ENCODE measurements around the gene RAI14.
"Not testable (repeated sequence)": the region's sequence is repeated elsewhere in the genome, so short reads cannot be mapped to it uniquely, and the experiment has no call there.

The RAI14 gene

DNA sequence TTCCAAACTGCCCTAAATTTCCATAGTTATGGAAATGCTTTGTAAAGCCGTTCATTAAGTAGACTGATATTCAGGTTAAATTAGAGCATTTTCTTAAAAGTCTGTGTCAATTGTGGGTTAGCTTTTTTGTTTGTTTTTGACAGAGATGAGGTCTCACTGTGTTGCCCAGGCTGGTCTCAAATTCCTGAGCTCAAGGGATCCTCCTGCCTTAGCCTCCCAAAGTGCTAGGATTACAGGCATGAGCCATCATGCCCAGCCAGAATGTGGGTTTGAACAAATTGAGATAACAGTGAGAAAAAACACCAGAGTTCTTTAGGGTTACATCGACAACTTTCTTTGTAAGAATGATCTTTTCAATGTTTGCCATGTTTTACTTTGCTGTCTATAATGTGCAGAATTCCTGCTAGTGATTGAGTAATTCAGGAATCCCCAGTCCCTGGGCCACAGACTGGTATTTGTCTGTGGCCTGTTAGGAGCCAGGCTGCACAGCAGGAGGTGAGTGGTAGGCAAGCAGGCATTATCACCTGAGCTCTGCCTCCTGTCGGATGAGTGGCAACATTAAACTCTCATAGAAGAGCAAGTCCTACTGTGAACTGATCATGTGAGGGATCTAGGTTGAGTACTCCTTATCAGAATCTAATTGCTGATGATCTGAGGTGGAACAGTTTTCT is 80.5 kb downstream of the RAI14 start:
- no peak for DNase-seq

DNA sequence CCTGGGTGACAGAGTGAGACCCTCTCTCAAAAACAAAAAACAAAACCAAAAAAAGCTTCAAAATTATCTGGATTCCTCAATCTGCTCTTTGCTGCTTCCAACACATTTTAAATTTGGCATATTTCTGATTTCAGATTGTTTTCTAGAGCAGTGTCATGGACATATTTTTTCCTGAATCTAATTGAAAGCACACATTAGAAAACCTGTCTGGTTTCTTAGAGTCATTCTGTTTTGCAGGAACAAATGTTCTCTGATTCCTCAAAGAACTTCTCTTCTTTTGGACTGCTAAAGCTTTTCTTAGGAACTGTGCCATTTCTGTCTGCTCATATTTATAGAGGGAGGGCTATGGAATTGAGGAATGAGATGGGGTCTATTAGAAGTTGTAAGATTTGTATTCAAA is 81.6 kb downstream of the RAI14 start:
- DNase-seq: no peak

DNA sequence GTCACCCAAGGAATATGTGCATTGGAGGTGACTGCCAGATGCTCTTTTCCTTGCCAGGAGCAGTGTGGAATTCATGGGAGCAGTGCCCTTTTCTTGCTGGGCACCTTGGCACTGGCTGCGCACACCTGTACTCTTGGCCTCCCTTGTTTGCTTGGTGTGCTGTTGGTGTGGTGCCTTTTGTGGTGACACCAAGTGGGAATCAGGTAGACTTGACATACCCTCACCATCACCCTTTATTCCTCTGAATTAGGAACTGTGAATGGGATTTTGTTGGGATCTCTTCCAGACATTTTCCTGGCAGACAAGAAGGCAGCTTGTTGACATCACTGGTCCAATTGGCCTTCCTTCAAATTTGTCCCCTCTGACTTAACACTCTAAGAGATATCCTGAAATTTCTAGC is 82.3 kb downstream of the RAI14 start:
- no peak for DNase-seq

DNA sequence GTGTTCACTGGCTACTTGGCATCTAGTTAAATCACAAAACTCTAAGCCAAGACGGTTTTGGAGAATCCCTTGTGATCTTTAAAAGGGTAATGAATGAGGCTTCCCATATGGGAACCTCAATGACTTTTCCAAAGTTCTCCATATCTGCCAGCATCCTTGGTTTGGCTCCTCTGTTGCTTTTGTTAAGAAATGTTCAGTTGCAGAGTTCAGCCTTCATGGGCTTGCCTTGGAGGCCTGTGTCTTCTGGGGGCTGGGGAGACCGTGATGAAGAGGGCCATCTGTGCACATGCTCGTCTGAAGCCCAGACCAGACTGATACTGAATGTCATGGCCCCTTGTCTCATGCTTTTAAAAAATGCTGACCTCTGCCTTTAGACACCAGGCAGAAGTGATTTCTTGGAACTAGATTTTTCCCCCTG is 84.3 kb downstream of the RAI14 start:
- no peak for DNase-seq

DNA sequence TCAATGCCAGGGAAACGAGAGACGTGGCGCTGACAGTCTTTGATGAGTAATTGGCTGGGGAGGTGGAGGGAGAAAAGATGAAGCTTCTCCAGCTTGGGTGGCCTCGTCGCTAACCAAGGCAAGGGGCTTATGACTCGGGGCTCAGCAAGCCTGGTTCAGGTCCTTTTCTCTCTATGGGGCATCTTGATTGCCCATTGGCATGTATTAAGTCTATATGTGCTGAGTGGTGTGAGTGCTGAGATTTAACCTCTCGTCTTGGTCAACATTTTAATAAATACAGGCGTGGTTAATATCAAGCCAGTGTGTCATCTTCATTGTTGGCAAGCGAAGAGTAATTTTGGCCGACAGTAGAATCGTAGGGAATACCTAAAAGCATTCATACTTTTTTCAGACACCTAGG is 85.9 kb downstream of the RAI14 start:
- no peak for DNase-seq

DNA sequence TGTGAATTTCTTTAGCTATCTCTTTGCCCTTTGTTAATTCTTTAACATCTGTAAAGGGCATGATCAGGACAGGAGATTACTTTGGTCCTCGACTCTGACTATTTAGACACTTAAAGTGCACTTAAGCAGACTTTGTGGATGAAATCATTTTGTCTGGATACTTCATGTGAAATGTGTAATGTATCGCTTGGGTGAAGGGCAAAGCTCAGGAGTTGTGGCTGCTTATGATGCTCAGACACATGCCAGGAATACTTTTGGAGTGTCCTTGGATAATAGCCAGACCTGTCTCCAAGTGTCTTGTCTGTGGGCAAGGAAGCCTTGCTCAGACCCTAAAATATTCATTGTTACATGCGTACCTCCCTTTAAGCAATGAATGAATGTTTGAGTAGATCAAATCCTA is 87.8 kb downstream of the RAI14 start:
- DNase-seq: no peak

DNA sequence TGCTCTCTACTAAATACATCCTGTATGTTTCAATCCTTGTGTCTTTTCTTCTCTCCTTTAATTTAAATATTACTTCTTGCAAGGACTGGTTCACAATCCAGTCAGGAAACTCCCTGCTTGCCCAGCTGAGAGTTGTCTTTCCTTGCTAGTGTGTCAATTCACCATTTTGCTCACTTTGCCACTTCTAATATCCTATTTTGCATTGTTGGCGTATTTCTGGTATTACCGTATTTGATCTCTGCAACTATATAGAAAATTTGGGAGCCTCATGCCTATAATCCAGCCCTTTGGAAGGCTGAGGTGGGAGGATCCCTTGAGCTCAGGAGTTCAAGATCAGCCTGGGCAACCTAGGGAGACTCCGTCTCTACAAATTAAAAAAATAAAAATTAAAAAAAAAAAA is 92.3 kb downstream of the RAI14 start:
- no peak for DNase-seq

DNA sequence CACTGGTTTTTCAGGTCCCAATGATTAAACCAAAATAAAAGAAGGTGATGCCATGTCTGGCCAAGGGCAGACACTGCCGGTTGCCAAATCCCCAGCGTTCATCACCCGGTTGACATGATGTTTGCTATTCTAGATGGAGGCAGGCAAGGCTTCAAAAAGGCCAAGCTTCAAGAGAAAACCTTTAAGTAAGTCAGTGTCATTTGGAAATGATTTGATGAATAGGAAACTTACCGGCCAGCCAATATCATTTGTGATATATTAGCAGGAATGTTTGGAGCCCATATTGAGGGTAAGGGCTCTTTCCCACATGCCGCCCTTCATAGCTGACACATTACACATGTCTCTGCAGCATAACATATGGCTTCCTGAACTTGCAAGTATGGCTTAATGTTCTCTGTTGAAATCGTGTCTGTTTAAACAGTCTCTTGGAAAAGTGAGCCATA is 93.3 kb downstream of the RAI14 start:
- DNase-seq: no peak

DNA sequence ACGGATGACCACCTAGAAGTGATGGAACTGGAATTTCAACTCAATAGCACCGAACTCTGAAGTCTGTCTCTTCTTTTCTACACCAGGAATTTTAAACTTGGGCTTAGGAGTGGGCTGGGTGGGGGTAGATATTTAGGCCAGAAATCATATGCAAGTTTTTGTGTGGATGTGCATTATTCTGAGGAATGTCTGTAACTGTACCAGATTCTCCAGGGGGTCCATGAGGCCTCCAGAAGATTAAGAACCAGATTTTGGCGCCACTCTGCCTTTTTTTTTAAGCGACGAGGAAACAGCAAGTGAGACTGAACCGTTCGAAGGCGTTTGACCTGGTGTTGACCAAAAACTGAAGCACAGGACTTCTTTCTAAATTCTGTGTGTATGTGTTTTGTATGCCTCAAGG is 94.1 kb downstream of the RAI14 start:
- no peak for DNase-seq

DNA sequence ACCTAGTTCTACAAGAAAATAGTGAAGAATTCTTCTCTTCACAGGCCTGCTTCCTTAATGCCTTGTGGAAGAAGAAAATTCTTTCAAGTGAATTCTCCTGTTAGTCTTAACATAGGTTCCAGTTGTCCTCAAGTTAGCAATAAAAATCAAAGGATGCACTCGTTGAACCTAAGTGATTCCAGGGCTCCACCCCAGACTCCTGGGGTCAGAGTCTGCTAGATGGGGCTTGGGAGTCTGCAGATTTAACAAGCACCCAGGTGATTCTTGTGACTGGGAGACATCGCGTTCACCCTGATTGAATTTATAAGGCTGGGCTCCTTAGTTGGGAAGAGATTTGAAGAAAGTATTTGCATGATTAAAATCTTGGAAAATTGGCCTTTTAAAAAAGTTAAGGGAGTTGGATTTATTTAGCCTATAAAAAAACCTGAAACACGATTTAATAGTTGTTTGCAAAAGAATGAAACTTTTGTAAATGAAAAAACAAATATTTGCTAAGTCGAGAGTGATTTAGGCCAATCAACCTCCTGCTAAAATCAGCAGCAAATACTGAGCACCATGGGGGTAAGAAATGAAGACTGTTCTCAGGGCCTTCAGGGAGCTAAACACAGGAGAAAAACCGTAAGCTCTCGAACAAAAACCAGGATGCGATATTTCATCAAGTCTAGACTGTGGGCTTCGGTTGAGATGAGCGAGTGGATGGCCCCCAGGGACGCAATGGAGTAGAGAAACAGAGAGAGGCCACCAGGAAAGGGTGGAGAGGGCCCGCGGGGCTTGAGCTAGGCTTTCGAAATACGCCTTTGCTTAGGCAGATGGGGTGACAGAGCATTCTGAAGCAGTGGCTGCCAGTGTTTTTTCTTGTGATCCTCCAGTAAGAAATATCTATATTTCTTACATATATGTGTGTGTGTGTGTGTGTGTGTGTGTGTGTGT is 95.9 kb downstream of the RAI14 start:
- DNase-seq: no peak

DNA sequence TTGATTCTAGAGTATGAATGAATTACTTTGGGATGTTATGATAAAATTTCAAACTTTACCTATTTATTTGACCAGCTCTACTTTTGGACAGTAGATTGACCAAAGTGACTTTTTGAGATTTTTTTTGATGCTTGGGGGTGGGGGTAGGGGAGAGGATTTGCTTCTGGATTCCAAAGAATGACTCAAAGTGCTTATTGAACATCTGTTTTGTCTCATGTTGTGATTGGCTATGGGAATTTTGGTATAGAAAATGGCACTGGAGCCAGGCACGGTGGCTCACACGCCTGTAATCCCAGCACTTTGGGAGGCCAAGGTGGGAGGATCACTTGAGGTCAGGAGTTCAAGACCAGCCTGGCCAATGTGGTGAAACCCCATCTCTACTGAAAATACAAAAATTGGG is 97.1 kb downstream of the RAI14 start:
- not testable (repeated sequence) for DNase-seq

DNA sequence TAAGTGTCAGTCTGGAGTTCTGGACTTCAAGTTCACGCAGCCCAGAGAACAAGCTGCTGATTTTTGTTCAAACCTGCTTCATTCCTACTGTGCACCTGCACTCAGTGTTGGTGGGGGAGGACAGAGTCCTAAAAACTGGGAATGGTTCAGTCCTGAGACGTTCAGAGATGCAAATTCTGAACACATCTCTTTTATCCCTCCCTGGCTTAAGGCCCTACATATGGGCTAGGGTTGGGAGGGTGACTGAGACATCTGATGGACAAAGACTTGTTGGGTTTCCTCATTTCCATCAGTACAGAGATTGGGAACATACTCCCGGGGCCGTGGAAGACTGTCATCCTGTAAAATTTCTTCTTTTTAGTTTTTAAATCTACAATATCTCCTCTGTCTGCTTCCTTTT is 99.8 kb downstream of the RAI14 start:
- DNase-seq: no peak

DNA sequence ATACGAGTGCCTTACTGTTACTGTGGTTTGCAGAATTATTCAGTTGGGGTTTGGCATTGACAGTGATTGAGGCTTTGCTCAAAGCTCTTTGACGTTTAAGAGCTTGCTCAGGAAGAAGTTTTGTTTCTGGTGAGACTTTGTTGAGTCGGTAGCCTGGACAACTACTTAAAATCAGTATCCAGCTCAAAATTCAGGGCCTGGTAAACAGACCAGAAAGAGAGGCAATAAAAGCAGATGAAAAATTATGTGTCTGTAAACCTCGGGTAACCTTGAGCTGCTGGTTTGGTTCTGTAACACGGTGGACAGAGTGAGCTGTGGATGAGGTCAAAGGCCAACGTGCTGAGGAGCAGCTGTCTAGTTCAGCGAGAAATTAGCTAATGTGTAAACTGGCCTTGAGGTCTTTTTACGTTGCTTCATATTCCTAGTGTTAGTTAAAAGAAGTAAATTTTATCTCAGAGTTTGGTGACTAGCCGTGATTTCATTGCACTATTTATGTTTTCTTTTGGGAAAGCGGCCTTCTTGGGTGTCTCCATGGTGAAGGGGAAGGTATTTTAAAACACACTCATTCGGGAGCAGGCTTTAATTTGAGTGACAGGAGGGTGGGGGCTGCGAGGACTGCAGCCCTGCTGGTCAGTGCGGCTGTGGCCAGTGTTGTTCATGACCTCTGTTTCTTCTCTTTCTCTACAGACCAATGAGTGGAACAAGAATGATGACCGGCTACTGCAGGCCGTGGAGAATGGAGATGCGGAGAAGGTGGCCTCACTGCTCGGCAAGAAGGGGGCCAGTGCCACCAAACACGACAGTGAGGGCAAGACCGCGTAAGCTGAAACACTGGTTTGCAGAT is 100.9 kb downstream of the RAI14 start:
- DNase-seq: no peak

DNA sequence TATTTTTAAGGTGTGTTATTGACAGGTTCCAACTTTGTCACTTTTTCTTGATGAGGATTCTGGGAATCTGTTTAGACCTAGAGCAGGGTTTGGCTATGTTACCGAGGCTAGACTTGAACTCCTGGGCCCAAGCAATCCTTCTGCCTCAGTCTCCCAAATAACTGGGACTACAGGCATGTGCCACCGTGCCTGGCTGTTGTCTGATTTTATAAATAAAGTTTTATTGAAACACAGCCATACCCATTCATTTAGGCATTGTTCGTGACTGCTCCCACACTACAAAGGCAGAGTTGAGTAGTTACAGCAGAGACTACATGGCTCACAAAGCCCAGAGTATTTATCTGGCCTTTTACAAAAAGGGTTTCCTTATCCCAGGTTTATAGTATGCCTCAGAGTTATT is 102.4 kb downstream of the RAI14 start:
- DNase-seq: no peak

DNA sequence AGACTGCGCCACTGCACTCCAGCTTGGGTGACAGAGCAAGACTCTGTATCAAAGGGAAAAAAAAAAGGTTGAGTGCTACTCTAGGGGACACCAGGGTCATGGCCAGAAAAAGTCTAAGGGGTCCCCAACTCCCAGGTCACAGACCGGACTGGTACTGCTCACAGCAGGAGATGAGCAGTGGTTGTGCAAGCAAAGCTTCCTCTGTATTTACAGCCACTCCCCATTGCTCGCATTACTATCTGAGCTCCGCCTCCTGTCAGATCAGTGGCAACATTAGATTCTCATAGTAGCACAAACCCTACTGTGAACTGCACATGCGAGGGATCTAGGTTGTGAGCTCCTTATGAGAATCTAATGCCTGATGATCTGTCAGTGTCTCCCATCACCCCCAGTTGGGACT is 103.1 kb downstream of the RAI14 start:
- not testable (repeated sequence) for DNase-seq

DNA sequence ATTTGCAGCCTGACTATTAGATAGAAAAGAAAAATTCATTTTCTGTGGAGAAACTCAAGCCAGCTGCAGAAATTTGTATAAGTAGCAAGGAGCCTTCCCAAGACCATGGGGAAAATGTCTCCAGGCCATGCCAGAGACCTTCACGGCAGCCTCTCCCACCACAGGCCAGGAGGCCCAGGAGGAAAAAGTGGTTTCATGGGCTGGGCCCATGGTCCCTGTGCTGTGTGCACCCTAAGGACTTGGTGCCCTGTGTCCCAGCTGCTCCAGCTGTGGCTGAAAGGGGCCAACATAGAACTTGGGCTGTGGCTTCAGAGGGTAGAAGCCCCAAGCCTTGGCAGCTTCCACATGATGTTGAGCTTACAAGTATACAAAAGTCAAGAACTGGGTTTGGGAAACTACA is 109.5 kb downstream of the RAI14 start:
- DNase-seq: no peak

DNA sequence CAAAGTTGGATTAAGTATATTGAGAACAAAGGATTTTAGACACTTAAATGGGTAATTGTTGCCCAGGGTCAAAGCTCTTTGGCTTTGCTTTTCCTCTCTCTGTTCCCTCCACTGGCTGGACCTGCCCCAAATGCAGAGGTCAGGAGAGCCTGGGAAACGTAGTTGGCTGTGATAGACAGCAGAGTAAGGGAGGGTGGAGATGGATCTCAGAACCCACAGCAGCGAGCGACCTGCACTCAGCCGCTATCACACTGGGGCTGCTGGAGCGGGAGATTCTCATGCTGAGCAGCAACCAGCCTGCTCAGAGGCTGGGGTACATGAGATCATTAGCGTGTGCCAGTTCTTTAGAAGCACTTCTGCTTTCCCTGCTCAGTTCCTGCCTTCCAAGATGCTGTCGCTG is 111.1 kb downstream of the RAI14 start:
- no peak for DNase-seq

DNA sequence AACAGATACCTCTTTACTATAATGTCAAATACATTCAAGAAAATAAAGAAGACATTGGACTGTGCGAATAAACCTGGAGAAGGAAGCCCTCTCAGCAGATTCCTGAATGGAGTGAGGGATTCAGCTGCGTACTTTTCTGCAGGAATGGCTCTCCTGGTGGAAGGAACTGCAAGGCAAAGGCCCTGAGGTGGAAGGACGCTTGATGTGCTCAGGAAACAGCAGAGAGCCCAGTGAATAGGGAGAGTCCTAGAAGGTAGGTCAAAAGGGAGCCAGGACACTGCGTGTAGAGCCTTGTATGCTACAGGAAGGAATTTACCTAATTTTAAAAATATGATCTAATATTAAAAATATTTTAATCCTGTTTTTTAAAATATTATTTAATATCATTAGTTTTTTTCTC is 114.4 kb downstream of the RAI14 start:
- DNase-seq: no peak

DNA sequence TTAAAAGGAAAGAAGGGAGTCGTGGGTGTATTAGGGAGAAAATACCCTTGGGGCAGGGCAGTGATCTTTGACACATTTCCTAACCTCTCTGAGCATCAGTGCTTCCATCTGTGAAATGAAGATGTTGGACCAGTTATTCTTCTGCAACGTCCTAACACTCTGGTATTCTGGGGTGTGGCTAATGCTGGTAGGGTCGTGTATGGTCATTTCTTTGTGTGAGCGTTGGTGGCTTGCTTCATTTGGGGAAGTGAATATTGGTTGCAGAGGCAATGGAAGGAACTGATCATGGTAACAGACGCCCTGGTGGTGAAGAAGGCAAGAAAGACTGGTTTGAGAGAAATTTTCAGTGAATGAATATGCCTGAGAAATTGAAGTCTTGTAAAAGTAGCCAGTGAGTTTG is 114.9 kb downstream of the RAI14 start:
- DNase-seq: no peak

DNA sequence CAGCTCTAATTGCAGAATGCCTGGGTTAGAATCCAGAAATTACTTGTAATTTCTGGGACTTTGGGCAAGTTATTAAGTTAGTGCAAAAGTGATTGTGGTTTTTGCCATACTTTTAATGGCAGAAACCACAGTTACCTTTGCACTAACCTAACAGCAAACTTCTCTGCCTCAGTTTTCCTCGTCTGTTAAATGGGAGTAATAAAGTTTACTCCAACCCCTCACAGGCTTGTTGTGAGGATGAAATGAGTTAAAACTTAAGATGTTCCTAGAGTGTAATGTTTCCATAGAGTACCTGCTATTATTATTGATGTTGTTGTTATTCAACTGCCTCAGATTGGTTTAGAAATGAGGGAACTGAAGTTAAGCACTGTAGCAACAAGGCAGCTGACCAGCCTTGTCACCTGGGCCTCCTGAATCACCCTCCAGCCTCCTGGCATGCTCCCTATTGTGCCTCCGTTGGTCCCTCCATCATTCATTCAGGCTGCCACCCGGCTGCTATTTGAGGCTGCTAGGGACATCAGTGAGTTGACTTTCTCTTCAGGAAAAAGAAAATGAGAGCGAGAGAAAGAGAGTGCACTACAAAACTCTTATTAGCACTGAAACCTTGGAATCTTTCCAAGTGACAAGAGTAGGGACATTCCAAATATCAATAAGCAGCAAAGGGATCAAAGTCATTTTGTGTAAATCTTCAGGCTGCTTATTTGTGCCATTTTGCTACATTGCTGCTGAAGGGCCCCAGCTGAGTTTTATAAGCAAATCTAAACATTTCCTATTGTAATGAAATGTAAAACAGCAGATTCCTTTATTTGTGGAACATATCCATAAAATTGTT is 116.4 kb downstream of the RAI14 start:
- no peak for DNase-seq

DNA sequence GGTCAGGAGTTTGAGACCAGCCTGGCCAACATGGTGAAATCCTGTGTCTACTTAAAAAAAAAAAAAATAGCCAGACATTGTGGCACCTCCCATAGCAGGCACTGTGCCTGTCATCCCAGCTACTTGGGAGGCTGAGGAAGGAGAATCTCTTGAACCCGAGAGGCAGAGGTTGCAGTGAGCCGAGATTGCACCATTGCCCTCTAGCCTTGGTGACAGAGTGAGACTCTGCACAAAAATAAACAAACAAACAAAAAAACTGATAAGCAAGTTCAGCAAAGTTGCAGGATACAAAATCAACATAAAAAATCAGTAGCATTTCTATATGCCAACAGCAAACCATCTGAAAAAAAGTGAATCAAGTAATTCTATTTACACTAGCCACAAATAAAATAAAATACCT is 118.0 kb downstream of the RAI14 start:
- no peak for DNase-seq

DNA sequence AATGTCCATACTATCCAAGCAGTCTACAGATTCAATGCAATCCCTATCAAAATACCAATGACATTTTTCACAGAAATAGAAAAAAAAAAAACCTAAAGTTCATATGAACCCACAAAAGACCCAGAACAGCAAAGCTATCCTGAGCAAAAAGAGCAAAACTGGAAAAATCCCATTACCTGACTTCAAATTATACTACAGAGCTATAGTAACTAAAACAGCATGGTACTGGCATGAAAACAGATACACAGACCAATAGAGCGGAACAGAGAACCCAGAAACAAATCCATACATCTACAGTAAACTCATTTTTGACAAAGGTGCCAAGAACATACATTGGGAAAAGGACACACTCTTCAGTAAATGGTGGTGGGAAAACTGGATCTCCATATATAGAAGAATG is 118.5 kb downstream of the RAI14 start:
- not testable (repeated sequence) for DNase-seq

DNA sequence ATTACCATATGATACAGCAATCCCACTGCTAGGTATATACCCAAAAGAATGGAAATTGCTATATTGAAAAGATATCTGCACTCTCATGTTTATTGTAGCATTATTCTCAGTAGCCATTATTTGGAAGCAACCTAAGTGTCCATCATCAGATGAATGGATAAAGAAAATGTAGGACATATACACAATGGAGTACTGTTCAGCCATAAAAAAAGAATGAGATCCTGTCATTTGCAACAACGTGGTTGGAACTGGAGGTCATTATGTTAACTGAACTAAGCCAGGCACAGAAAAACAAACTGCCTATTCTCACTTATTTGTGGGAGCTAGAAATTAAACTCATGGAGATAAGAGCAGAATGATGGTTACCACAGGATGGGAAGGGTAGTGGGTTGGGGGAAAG is 119.8 kb downstream of the RAI14 start:
- DNase-seq: no peak

All from activated CD4-positive, alpha-beta T cell treated with anti-CD3 and anti-CD28 coated beads, Interleukin-2, Interleukin-6, amounts not matched to agents 100 ng/mL and 50 ng/mL, durations not matched to agents 16 hours and 8 hours (primary cell).